ENCODE measurements around the gene TAF12. TPM values are rescaled to one million over a fixed set of nuclear protein-coding genes. Genes with fewer than 3 reads are reported as not detected.

Gene TAF12
- total RNA-seq, 4 donors from 2014 or later, result 13.8 to 19.5 (median 15.2) TPM

- 71 to 77% methylated on average over 1 of the region's 1 CpG for WGBS, 2 donors (ENCODE audit: low coverage in 1 of 2)
Measured at GRCh38 chr1:28640766-28641165, 2.1 kb downstream of the TAF12 start.

GRCh38 chr1:28632560-28632959 lies 10.3 kb downstream of the TAF12 start:
- TF ChIP-seq EP300 (IDR thresholded peaks at IDR 0.05; ENCODE audit: low read depth) (no peak), CTCF (IDR thresholded peaks at IDR 0.05) (no peak), POLR2A (IDR thresholded peaks at IDR 0.05) (no peak), POLR2AphosphoS5 (IDR thresholded peaks at IDR 0.05) (no peak)
- no peaks in the 10 kb centered on the region for H3K36me3 ChIP-seq
- intact Hi-C loops (cut with DNase I; ENCODE audit: low total_unique reads) (no loop called here), in situ Hi-C loops (cut with MboI; ENCODE audit: low pct_ligation_motif_present in 1 of 4, low pct_unique_long_range_greater_than_20kb in 1 of 4, low sequenced_read_pairs in 3 of 4) (no loop called here)
- no peaks in the 10 kb centered on the region for H3K4me1 ChIP-seq
- H3K4me3 ChIP-seq, result no peak overlapping the region
- DNase-seq, result no peak
- 93 to 100% methylated on average over 2 to 4 of the region's 4 CpGs for WGBS, 2 donors (ENCODE audit: low coverage in 1 of 2)
- no peaks in the 10 kb centered on the region for H3K9me3 ChIP-seq
- no peak overlapping the region for H3K27ac ChIP-seq
- no peaks in the 10 kb centered on the region for H3K27me3 ChIP-seq

More at GRCh38 chr1:28640766-28641165, 2.1 kb downstream of the TAF12 start:
- H3K9me3 ChIP-seq, result no peaks in the 10 kb centered on the region
- H3K27me3 ChIP-seq, result no peaks in the 10 kb centered on the region
- no peak for DNase-seq
- H3K36me3 ChIP-seq, result no peaks in the 10 kb centered on the region
- H3K4me1 ChIP-seq, result peaks cover 14 to 33% (median 16%) of the 10 kb centered on the region in 4 donors
- intact Hi-C loops (cut with DNase I; ENCODE audit: low total_unique reads), result no loop called here
- TF ChIP-seq CTCF (IDR thresholded peaks at IDR 0.05) (peak in 3 of 5 experiments; percentile 23 to 38 (median 27)), POLR2AphosphoS5 (IDR thresholded peaks at IDR 0.05) (no peak)
- in situ Hi-C loops (cut with MboI; ENCODE audit: low pct_ligation_motif_present in 1 of 4, low pct_unique_long_range_greater_than_20kb in 1 of 4, low sequenced_read_pairs in 3 of 4), result no loop called here
- H3K4me3 ChIP-seq, result no peak overlapping the region
- H3K27ac ChIP-seq, result no peak overlapping the region

DNA sequence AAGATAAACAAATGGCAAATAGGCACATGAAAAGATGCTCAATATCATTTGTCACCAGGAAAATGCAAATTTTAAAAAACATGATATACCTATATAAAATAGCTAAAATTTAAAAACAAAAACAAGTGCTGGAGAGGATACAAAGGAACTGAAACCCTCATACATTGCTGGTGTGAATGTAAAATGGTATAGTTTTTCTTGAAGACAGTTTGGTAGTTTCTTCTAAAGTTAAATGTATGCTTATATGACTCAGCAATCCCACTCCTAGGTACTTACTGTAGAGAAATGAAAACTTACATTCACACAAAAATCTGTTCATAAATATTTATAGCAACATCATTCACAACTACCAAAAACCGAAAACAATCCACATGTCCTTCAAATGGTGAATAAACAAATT lies 11.2 kb downstream of the TAF12 start:
- in situ Hi-C loops (cut with MboI; ENCODE audit: low pct_ligation_motif_present in 1 of 4, low pct_unique_long_range_greater_than_20kb in 1 of 4, low sequenced_read_pairs in 3 of 4), result no loop called here
- WGBS, 2 donors (ENCODE audit: low coverage in 1 of 2), result 44 to 87% methylated on average over 1 of the region's 1 CpG
- no peak for DNase-seq
- Histone ChIP-seq H3K4me3 (no peak overlapping the region), H3K36me3 (no peaks in the 10 kb centered on the region), H3K27ac (no peak overlapping the region), H3K4me1 (no peaks in the 10 kb centered on the region), H3K9me3 (no peaks in the 10 kb centered on the region), H3K27me3 (no peaks in the 10 kb centered on the region)
- TF ChIP-seq CTCF (IDR thresholded peaks at IDR 0.05), result no peak
- TF ChIP-seq EP300 (IDR thresholded peaks at IDR 0.05; ENCODE audit: low read depth), result no peak
- no peak for TF ChIP-seq POLR2AphosphoS5 (IDR thresholded peaks at IDR 0.05)
- TF ChIP-seq POLR2A (IDR thresholded peaks at IDR 0.05), result no peak
- intact Hi-C loops (cut with DNase I; ENCODE audit: low total_unique reads), result no loop called here

- H3K4me1 ChIP-seq, result no peaks in the 10 kb centered on the region
- WGBS, 2 donors (ENCODE audit: low coverage in 1 of 2), result 94% methylated on average over 5 of the region's 5 CpGs; no CpG with 5 or more reads in 1 of the 2 donors
- H3K27ac ChIP-seq, result no peak overlapping the region
- no peaks in the 10 kb centered on the region for H3K27me3 ChIP-seq
- H3K36me3 ChIP-seq, result peaks cover 0 to 37% (median 17%) of the 10 kb centered on the region in 4 donors
- no peak for DNase-seq
- H3K9me3 ChIP-seq, result no peaks in the 10 kb centered on the region
- TF ChIP-seq CTCF (IDR thresholded peaks at IDR 0.05), result no peak
- TF ChIP-seq POLR2A (IDR thresholded peaks at IDR 0.05), result no peak
- no peak for TF ChIP-seq POLR2AphosphoS5 (IDR thresholded peaks at IDR 0.05)
- no peak for TF ChIP-seq EP300 (IDR thresholded peaks at IDR 0.05; ENCODE audit: low read depth)
- intact Hi-C loops (cut with DNase I; ENCODE audit: low total_unique reads) (no loop called here), in situ Hi-C loops (cut with MboI; ENCODE audit: low pct_ligation_motif_present in 1 of 4, low pct_unique_long_range_greater_than_20kb in 1 of 4, low sequenced_read_pairs in 3 of 4) (loop anchor here in 1 of 4 donors (25.0 kb wide), 1 partner anchor 101 kb away; the partner anchor contains the start of gene RCC1)
- H3K4me3 ChIP-seq, result no peak overlapping the region
Measured at GRCh38 chr1:28613175-28613574, 29.7 kb downstream of the TAF12 start.

Data from transverse colon (tissue), 4 donors.